ENCODE results near the gene PPP1R14B. TPM values are rescaled to one million over a fixed set of nuclear protein-coding genes. Genes with fewer than 3 reads are reported as not detected.
A peak's percentile ranks its signal among the peaks of the same experiment; 100 is the strongest.

The PPP1R14B gene
- total and polyA plus RNA-seq, 2 of the 13 experiments (the other 11 are each of a cell fraction or from before 2014, with no cell fraction given), result 110 to 148 TPM

DNA sequence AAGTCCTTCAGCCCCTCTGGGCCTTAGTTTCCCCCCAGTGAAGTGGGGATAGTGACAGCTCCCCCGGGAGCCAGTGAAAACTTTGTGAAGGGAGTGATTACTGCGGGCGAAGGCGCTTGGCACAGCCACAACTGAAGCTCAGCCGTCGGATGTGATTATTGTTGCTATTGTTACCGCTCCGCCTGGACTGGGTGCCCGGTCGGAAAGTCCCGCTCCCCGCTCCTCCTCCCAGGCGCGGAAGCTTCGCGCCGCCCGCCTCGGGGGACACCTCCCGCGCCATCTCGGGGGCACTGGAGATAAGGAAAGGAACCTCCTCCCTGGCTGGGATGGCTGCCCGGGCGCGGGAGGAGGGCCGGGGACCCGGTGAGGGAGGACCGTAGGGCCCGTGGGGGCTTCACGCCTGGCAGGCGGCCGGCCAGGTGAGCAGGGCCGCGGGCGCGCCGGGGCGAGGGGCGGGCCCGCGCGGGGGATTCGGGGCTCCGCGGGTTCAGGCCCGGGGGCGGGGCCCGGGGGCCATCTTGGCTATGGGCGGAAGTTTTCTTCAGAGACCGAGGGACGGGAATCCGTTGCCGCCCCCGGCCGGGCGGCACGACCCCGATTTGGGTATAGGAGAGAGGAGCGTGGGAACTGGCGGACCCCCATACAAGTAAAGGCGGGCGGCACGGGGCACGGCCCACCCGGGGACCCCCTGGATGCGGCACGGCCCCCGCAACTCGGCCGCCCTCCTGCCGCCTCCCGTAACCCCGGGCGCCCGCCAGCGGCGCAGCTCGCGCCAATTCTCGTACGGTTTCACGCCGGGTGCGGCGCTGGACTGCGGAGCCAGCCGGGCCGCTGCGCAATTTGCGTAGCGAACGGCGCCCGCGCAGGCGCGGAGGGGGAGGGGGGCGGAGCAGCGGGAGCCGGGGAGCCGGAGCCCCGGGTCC is 38.5 kb upstream of the PPP1R14B start, which contains the start of gene GPR137 (continued):
- no peak for TF ChIP-seq ATM (IDR thresholded peaks at IDR 0.05; ENCODE audit: borderline replicate concordance)
- no peak for TF ChIP-seq HMG20B (CRISPR knock-in tag; conservative IDR thresholded peaks at IDR 0.05)
- no peak for TF ChIP-seq ARNT (IDR thresholded peaks at IDR 0.05)
- TF ChIP-seq KLF12 (CRISPR knock-in tag; IDR thresholded peaks at IDR 0.05; ENCODE audit: borderline replicate concordance), result no peak; the same call in none of the 2 replicates
- no peak for TF ChIP-seq ZNF550 (CRISPR knock-in tag; IDR thresholded peaks at IDR 0.05; ENCODE audit: borderline replicate concordance)
- no peak for TF ChIP-seq MATR3 (CRISPR knock-in tag; IDR thresholded peaks at IDR 0.05)
- TF ChIP-seq ZNF33A (CRISPR knock-in tag; IDR thresholded peaks at IDR 0.05; ENCODE audit: borderline replicate concordance), result no peak
- no peak for TF ChIP-seq ZFP1 (CRISPR knock-in tag; IDR thresholded peaks at IDR 0.05)
- TF ChIP-seq ZNF674 (CRISPR knock-in tag; IDR thresholded peaks at IDR 0.05; ENCODE audit: low read depth), result no peak
- TF ChIP-seq ZBTB7B (CRISPR knock-in tag; IDR thresholded peaks at IDR 0.05), result no peak
- no peak for TF ChIP-seq ZSCAN22 (CRISPR knock-in tag; IDR thresholded peaks at IDR 0.05)
- TF ChIP-seq ZNF616 (CRISPR knock-in tag; IDR thresholded peaks at IDR 0.05; ENCODE audit: low read depth), result no peak
- TF ChIP-seq PLRG1 (conservative IDR thresholded peaks at IDR 0.05), result no peak
- no peak for TF ChIP-seq ZNF747 (CRISPR knock-in tag; IDR thresholded peaks at IDR 0.05; ENCODE audit: borderline replicate concordance)
- TF ChIP-seq SMAD3 (CRISPR knock-in tag; IDR thresholded peaks at IDR 0.05), result no peak
- TF ChIP-seq SALL2 (CRISPR knock-in tag; IDR thresholded peaks at IDR 0.05), result no peak
- TF ChIP-seq ZFP36L2 (CRISPR knock-in tag; IDR thresholded peaks at IDR 0.05), result no peak
- no peak for TF ChIP-seq TARDBP (CRISPR knock-in tag; IDR thresholded peaks at IDR 0.05)
- TF ChIP-seq DMAP1 (CRISPR knock-in tag; IDR thresholded peaks at IDR 0.05), result 0 out of 2 replicates have a peak, but pooled peaks have one; percentile 9
- TF ChIP-seq ZNF235 (CRISPR knock-in tag; IDR thresholded peaks at IDR 0.05; ENCODE audit: borderline replicate concordance), result peak; percentile 61; the same call in 1 of the 2 replicates
- TF ChIP-seq ZMYM3 (CRISPR knock-in tag; IDR thresholded peaks at IDR 0.05), result no peak
- TF ChIP-seq ZKSCAN5 (CRISPR knock-in tag; IDR thresholded peaks at IDR 0.05), result no peak
- TF ChIP-seq ZFP37 (CRISPR knock-in tag; IDR thresholded peaks at IDR 0.05; ENCODE audit: borderline replicate concordance), result no peak
- peak; percentile 2; the same call in 1 of the 2 replicates for TF ChIP-seq SP4 (CRISPR knock-in tag; IDR thresholded peaks at IDR 0.05)
- no peak for TF ChIP-seq CBX5 (CRISPR knock-in tag; IDR thresholded peaks at IDR 0.05; ENCODE audit: borderline replicate concordance)
- TF ChIP-seq ATRX (CRISPR knock-in tag; IDR thresholded peaks at IDR 0.05; ENCODE audit: borderline replicate concordance), result no peak
- no peak for TF ChIP-seq ZNF34 (CRISPR knock-in tag; IDR thresholded peaks at IDR 0.05; ENCODE audit: borderline replicate concordance)
- TF ChIP-seq KAT7 (CRISPR knock-in tag; IDR thresholded peaks at IDR 0.05; ENCODE audit: borderline replicate concordance), result no peak
- TF ChIP-seq, protein P1, sequence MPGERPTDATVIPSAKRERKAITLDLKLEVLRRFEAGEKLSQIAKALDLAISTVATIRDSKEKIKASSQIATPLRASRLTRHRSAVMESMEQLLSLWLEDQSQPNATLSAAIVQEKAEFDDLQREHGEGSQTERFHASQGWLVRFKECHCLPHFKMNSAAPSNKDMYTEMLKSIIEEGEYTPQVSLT (CRISPR knock-in tag; IDR thresholded peaks at IDR 0.05; ENCODE audit: borderline replicate concordance, low read depth), result no peak
- peak; percentile 100 for TF ChIP-seq SRSF1 (optimal IDR thresholded peaks at IDR 0.05; ENCODE audit: low read depth, low read length)
- TF ChIP-seq, protein P2, sequence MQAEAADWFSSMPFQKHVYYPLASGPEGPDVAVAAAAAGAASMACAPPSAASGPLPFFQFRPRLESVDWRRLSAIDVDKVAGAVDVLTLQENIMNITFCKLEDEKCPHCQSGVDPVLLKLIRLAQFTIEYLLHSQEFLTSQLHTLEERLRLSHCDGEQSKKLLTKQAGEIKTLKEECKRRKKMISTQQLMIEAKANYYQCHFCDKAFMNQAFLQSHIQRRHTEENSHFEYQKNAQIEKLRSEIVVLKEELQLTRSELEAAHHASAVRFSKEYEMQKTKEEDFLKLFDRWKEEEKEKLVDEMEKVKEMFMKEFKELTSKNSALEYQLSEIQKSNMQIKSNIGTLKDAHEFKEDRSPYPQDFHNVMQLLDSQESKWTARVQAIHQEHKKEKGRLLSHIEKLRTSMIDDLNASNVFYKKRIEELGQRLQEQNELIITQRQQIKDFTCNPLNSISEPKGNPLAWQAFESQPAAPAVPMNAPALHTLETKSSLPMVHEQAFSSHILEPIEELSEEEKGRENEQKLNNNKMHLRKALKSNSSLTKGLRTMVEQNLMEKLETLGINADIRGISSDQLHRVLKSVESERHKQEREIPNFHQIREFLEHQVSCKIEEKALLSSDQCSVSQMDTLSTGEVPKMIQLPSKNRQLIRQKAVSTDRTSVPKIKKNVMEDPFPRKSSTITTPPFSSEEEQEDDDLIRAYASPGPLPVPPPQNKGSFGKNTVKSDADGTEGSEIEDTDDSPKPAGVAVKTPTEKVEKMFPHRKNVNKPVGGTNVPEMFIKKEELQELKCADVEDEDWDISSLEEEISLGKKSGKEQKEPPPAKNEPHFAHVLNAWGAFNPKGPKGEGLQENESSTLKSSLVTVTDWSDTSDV (CRISPR knock-in tag; IDR thresholded peaks at IDR 0.05), result no peak

Data from HepG2 (cell line).